ENCODE results near the gene AATF.

Gene AATF

DNA sequence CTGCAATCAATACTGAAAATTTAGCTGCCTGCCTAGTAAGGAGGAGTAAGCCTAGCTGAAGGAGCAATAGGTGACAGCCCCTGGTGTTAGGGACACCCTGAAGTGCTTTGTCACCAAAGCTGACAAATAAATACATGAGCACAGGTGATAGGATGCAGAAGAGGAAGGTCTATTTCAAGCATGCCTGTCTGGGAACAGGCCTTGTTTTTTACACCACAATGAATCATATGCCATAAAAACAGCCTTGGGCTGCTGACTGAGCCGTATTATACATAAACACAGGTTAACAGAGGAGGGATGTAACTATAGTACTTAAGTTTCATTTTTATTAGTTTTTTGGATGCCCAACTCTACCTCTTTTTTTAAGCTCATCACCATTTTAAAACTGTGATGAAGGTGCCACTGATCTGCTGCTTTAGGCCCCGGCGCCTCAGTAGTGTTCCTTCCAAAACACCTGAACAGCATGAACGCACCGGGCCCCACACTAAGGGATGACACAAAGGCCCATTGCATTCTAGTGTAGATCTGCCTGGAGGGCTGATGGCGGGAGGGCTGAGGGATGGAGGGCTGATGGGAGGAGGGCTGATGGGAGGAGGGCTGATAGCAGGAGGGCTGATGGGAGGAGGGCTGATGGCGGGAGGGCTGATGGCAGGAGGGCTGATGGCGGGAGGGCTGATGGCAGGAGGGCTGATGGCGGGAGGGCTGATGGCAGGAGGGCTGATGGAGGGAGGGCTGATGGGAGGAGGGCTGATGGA is 150.3 kb downstream of the AATF start:
- no peaks in the 10 kb centered on the region for H3K9me3 ChIP-seq (ENCODE audit: control insufficient read depth, low read length)
- no peak overlapping the region for H2BK120ac ChIP-seq (ENCODE audit: low read depth, low read length)
- H3K79me1 ChIP-seq (replicated peaks; ENCODE audit: low read length, poor library complexity, severe bottlenecking), result peaks cover 3% of the 10 kb centered on the region
- peak; percentile 24 for DNase-seq
- no peak overlapping the region for H3K9ac ChIP-seq (ENCODE audit: low read length)
- peak overlapping the region; percentile 7 for H4K8ac ChIP-seq (ENCODE audit: low read length)
- no peak overlapping the region for H4K91ac ChIP-seq (ENCODE audit: low read length)
- no peak overlapping the region for H3K4me3 ChIP-seq (ENCODE audit: insufficient read depth in 1 of 2, low read depth in 1 of 2, low read length in 2 of 2)
- peaks cover 2% of the 10 kb centered on the region for H3K4me1 ChIP-seq (ENCODE audit: control insufficient read depth, insufficient read depth, low read depth, low read length)
- H2BK12ac ChIP-seq (ENCODE audit: low read length in 2 of 2), result no peak overlapping the region
- H2AFZ ChIP-seq (ENCODE audit: low read depth, low read length), result no peak overlapping the region
- no peak overlapping the region for H2BK15ac ChIP-seq (ENCODE audit: low read depth, poor library complexity, severe bottlenecking)
- H2AK5ac ChIP-seq (ENCODE audit: low read length, severe bottlenecking), result no peak overlapping the region
- no peaks in the 10 kb centered on the region for H3K27me3 ChIP-seq (ENCODE audit: control insufficient read depth in 1 of 2, insufficient read depth in 1 of 2, low read length in 2 of 2)
- H3K4me2 ChIP-seq (ENCODE audit: low read length, poor library complexity, severe bottlenecking), result no peak overlapping the region
- H2BK5ac ChIP-seq (ENCODE audit: low read depth, low read length, poor library complexity, severe bottlenecking), result no peak overlapping the region
- no peak overlapping the region for H3K23ac ChIP-seq (ENCODE audit: low read length in 2 of 2)
- peaks cover 44 to 89% of the 10 kb centered on the region in 2 experiments for H3K36me3 ChIP-seq (ENCODE audit: control insufficient read depth in 1 of 2, insufficient read depth in 2 of 2, low read depth in 1 of 2, low read length in 2 of 2)
- H3K14ac ChIP-seq (ENCODE audit: low read length in 2 of 2), result no peak overlapping the region
- H3K18ac ChIP-seq (ENCODE audit: low read depth in 1 of 2, low read length in 2 of 2), result no peak overlapping the region
- WGBS, result over 99% methylated on average over 8 of the region's 9 CpGs
- H3K27ac ChIP-seq (ENCODE audit: low read length, poor library complexity, severe bottlenecking), result no peak overlapping the region
- no peak overlapping the region for H3K4ac ChIP-seq (ENCODE audit: low read depth in 1 of 2, low read length in 2 of 2)

DNA sequence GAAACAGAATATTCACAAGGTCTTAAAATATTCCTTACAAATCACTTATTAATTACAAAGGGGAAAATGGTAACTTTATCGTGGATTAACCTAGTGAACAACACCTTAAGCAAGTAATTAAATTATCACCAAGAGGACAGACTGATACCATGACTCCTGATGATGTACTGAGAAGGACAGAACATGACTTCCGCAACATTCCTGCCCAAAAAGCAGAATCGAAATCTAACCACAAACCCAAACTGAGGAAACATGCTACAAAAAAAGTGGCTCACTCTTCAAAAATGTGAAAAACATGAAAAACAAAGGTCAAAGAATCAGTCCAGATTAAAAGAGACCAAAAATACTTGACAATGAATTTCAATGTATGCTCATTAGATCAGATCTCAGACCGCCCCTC is 151.5 kb downstream of the AATF start:
- Histone ChIP-seq H3K9ac (ENCODE audit: low read length) (no peak overlapping the region), H3K27me3 (ENCODE audit: control insufficient read depth in 1 of 2, insufficient read depth in 1 of 2, low read length in 2 of 2) (no peaks in the 10 kb centered on the region), H2AFZ (ENCODE audit: low read depth, low read length) (no peak overlapping the region), H3K27ac (ENCODE audit: low read length, poor library complexity, severe bottlenecking) (no peak overlapping the region), H2AK5ac (ENCODE audit: low read length, severe bottlenecking) (no peak overlapping the region), H3K4me2 (ENCODE audit: low read length, poor library complexity, severe bottlenecking) (no peak overlapping the region), H3K18ac (ENCODE audit: low read depth in 1 of 2, low read length in 2 of 2) (no peak overlapping the region), H3K36me3 (ENCODE audit: control insufficient read depth in 1 of 2, insufficient read depth in 2 of 2, low read depth in 1 of 2, low read length in 2 of 2) (peaks cover 40 to 89% of the 10 kb centered on the region in 2 experiments), H3K14ac (ENCODE audit: low read length in 2 of 2) (no peak overlapping the region), H2BK5ac (ENCODE audit: low read depth, low read length, poor library complexity, severe bottlenecking) (no peak overlapping the region), H3K4ac (ENCODE audit: low read depth in 1 of 2, low read length in 2 of 2) (no peak overlapping the region), H2BK12ac (ENCODE audit: low read length in 2 of 2) (no peak overlapping the region), H3K4me3 (ENCODE audit: insufficient read depth in 1 of 2, low read depth in 1 of 2, low read length in 2 of 2) (no peak overlapping the region), H4K8ac (ENCODE audit: low read length) (no peak overlapping the region), H3K23ac (ENCODE audit: low read length in 2 of 2) (no peak overlapping the region), H2BK120ac (ENCODE audit: low read depth, low read length) (no peak overlapping the region), H2BK15ac (ENCODE audit: low read depth, poor library complexity, severe bottlenecking) (no peak overlapping the region), H3K9me3 (ENCODE audit: control insufficient read depth, low read length) (no peaks in the 10 kb centered on the region), H3K79me1 (replicated peaks; ENCODE audit: low read length, poor library complexity, severe bottlenecking) (peaks cover 3% of the 10 kb centered on the region), H4K91ac (ENCODE audit: low read length) (no peak overlapping the region), H3K4me1 (ENCODE audit: control insufficient read depth, insufficient read depth, low read depth, low read length) (peaks cover 2% of the 10 kb centered on the region)
- WGBS, result 98% methylated on average over 3 of the region's 4 CpGs
- DNase-seq, result no peak

- Histone ChIP-seq H3K4me2 (ENCODE audit: low read length, poor library complexity, severe bottlenecking) (no peak overlapping the region), H3K14ac (ENCODE audit: low read length in 2 of 2) (no peak overlapping the region), H3K9me3 (ENCODE audit: control insufficient read depth, low read length) (no peaks in the 10 kb centered on the region), H2BK5ac (ENCODE audit: low read depth, low read length, poor library complexity, severe bottlenecking) (no peak overlapping the region), H3K23ac (ENCODE audit: low read length in 2 of 2) (no peak overlapping the region), H3K4me3 (ENCODE audit: insufficient read depth in 1 of 2, low read depth in 1 of 2, low read length in 2 of 2) (no peak overlapping the region), H2BK15ac (ENCODE audit: low read depth, poor library complexity, severe bottlenecking) (no peak overlapping the region), H3K79me1 (replicated peaks; ENCODE audit: low read length, poor library complexity, severe bottlenecking) (peaks cover 3% of the 10 kb centered on the region), H2BK12ac (ENCODE audit: low read length in 2 of 2) (no peak overlapping the region), H3K36me3 (ENCODE audit: control insufficient read depth in 1 of 2, insufficient read depth in 2 of 2, low read depth in 1 of 2, low read length in 2 of 2) (peaks cover 33 to 81% of the 10 kb centered on the region in 2 experiments), H4K8ac (ENCODE audit: low read length) (no peak overlapping the region), H3K27ac (ENCODE audit: low read length, poor library complexity, severe bottlenecking) (no peak overlapping the region), H4K91ac (ENCODE audit: low read length) (no peak overlapping the region), H2BK120ac (ENCODE audit: low read depth, low read length) (no peak overlapping the region), H3K9ac (ENCODE audit: low read length) (no peak overlapping the region), H3K4me1 (ENCODE audit: control insufficient read depth, insufficient read depth, low read depth, low read length) (peaks cover 2% of the 10 kb centered on the region), H3K18ac (ENCODE audit: low read depth in 1 of 2, low read length in 2 of 2) (no peak overlapping the region), H2AK5ac (ENCODE audit: low read length, severe bottlenecking) (no peak overlapping the region), H2AFZ (ENCODE audit: low read depth, low read length) (no peak overlapping the region), H3K4ac (ENCODE audit: low read depth in 1 of 2, low read length in 2 of 2) (no peak overlapping the region), H3K27me3 (ENCODE audit: control insufficient read depth in 1 of 2, insufficient read depth in 1 of 2, low read length in 2 of 2) (no peaks in the 10 kb centered on the region)
- no peak for DNase-seq
- 100% methylated on average over 2 of the region's 2 CpGs for WGBS
These were observed 152.6 kb downstream of the AATF start for GRCh38 chr17:37101306-37101705.

DNA sequence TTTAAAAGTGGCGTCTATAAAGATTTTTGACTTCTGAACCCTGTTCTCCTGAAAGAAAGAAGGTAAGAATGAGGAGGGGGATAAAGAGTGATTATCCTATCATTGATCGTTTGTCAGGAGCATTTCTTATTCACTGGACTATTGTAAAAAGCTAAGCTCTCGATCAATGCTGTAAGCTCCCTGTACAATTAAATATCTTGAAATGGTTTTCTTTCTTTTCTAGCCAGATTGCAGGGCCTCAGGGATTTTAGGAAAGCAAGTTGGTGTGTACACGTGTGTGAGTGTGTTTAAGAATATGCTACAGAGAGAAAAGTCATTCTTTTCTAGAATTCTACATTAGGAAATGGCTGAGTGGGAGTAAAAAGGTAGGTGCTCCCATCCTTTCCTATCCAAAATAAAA is 154.5 kb downstream of the AATF start:
- Histone ChIP-seq H3K79me1 (replicated peaks; ENCODE audit: low read length, poor library complexity, severe bottlenecking) (peaks cover 1% of the 10 kb centered on the region), H2BK5ac (ENCODE audit: low read depth, low read length, poor library complexity, severe bottlenecking) (no peak overlapping the region), H3K27ac (ENCODE audit: low read length, poor library complexity, severe bottlenecking) (no peak overlapping the region), H4K8ac (ENCODE audit: low read length) (no peak overlapping the region), H3K4me2 (ENCODE audit: low read length, poor library complexity, severe bottlenecking) (no peak overlapping the region), H3K9ac (ENCODE audit: low read length) (no peak overlapping the region), H3K18ac (ENCODE audit: low read depth in 1 of 2, low read length in 2 of 2) (no peak overlapping the region), H3K4me1 (ENCODE audit: control insufficient read depth, insufficient read depth, low read depth, low read length) (peaks cover 2% of the 10 kb centered on the region), H2AFZ (ENCODE audit: low read depth, low read length) (no peak overlapping the region), H2BK120ac (ENCODE audit: low read depth, low read length) (no peak overlapping the region), H2AK5ac (ENCODE audit: low read length, severe bottlenecking) (no peak overlapping the region), H3K36me3 (ENCODE audit: control insufficient read depth in 1 of 2, insufficient read depth in 2 of 2, low read depth in 1 of 2, low read length in 2 of 2) (peaks cover 22 to 79% of the 10 kb centered on the region in 2 experiments), H3K14ac (ENCODE audit: low read length in 2 of 2) (no peak overlapping the region), H4K91ac (ENCODE audit: low read length) (no peak overlapping the region), H3K4ac (ENCODE audit: low read depth in 1 of 2, low read length in 2 of 2) (no peak overlapping the region), H2BK12ac (ENCODE audit: low read length in 2 of 2) (no peak overlapping the region), H2BK15ac (ENCODE audit: low read depth, poor library complexity, severe bottlenecking) (no peak overlapping the region), H3K27me3 (ENCODE audit: control insufficient read depth in 1 of 2, insufficient read depth in 1 of 2, low read length in 2 of 2) (no peaks in the 10 kb centered on the region), H3K4me3 (ENCODE audit: insufficient read depth in 1 of 2, low read depth in 1 of 2, low read length in 2 of 2) (no peak overlapping the region), H3K23ac (ENCODE audit: low read length in 2 of 2) (no peak overlapping the region), H3K9me3 (ENCODE audit: control insufficient read depth, low read length) (no peaks in the 10 kb centered on the region)
- DNase-seq, result no peak
- WGBS, result 98% methylated on average over 3 of the region's 4 CpGs

Measured in mesenchymal stem cell (in vitro differentiated cells and primary cell).